OCI-LY1 (cell line): ENCODE measurements around the gene MCU.

Experiments
- H2AFZ ChIP-seq: fragments of 200-600 bp; sonication (generic), shearing (Covaris generic); 2 replicates; pipeline ENCODE4 v1.6.0; 2014; ENCODE audit warnings: antibody characterized with exemption, mild to moderate bottlenecking, low read length
- H3F3A ChIP-seq: fragments of 200-600 bp; sonication (generic), shearing (Covaris generic); 2 replicates; pipeline ENCODE4 v1.6.0; 2014; ENCODE audit warnings: mild to moderate bottlenecking, antibody characterized with exemption, low read length, moderate library complexity; ENCODE audit not compliant: insufficient read depth
- H3K27ac ChIP-seq: fragments of 200-600 bp; sonication (generic); 2 replicates; pipeline ENCODE4 v1.5.1; 2014; ENCODE audit warnings: low read length, mixed run types, mild to moderate bottlenecking, low read depth; ENCODE audit not compliant: poor library complexity, severe bottlenecking
- H3K27me3 ChIP-seq: fragments of 200-600 bp; sonication (generic); 2 replicates; pipeline ENCODE4 v1.6.0; 2014; ENCODE audit warnings: antibody characterized with exemption, mild to moderate bottlenecking, low read length, moderate library complexity; ENCODE audit not compliant: insufficient read depth
- H3K36me3 ChIP-seq: fragments of 200-600 bp; sonication (generic); 2 replicates; pipeline ENCODE4 v1.6.1; 2014; ENCODE audit warnings: mild to moderate bottlenecking, antibody characterized with exemption, low read length, moderate library complexity, mixed read lengths; ENCODE audit not compliant: insufficient read depth
- H3K4me1 ChIP-seq: fragments of 200-600 bp; sonication (generic); 2 replicates; pipeline ENCODE4 v1.5.1; 2014; ENCODE audit warnings: mild to moderate bottlenecking, low read length, moderate library complexity; ENCODE audit not compliant: insufficient read depth, severe bottlenecking
- H3K4me2 ChIP-seq: fragments of 200-600 bp; sonication (generic), shearing (Covaris generic); 2 replicates; pipeline ENCODE4 v1.6.1; 2014; ENCODE audit warnings: low read length
- H3K4me3 ChIP-seq: fragments of 200-600 bp; sonication (generic); 2 replicates; pipeline ENCODE4 v1.5.1; 2014; ENCODE audit warnings: low read length, low read depth, mild to moderate bottlenecking, mixed read lengths; ENCODE audit not compliant: poor library complexity, severe bottlenecking
- H3K79me2 ChIP-seq: fragments of 200-600 bp; shearing (Covaris generic); 2 replicates; pipeline ENCODE4 v1.6.1; 2016; ENCODE audit warnings: mixed run types, low read length, mixed read lengths; ENCODE audit not compliant: insufficient read depth
- H3K9ac ChIP-seq: fragments of 200-600 bp; sonication (generic), shearing (Covaris generic); 2 replicates; pipeline ENCODE4 v1.6.1; 2014; ENCODE audit warnings: mild to moderate bottlenecking, low read length, mixed read lengths
- H3K9me2 ChIP-seq: fragments of 200-600 bp; sonication (generic), shearing (Covaris generic); 2 replicates; pipeline ENCODE4 v1.6.1; 2014; ENCODE audit warnings: low read depth, mild to moderate bottlenecking, low read length, mixed read lengths
- H3K9me3 ChIP-seq: fragments of 200-600 bp; shearing (Covaris generic); 2 replicates; pipeline ENCODE4 v1.6.1; 2014; ENCODE audit warnings: low read length, mixed read lengths
- H4K20me1 ChIP-seq: fragments of 200-600 bp; sonication (generic), shearing (Covaris generic); 2 replicates; pipeline ENCODE4 v1.6.0; 2016; ENCODE audit warnings: mild to moderate bottlenecking, low read length; ENCODE audit not compliant: insufficient read depth
- EZH2 ChIP-seq: fragments of 200-600 bp; sonication (generic), shearing (Covaris generic); IDR thresholded peaks from 2 replicates; pipeline ENCODE4 v1.8.0; 2017; ENCODE audit warnings: borderline replicate concordance, mixed run types, mild to moderate bottlenecking, antibody characterized with exemption, low read length, moderate library complexity, mixed read lengths
- TF ChIP-seq, protein P1 (sequence below): fragments of 200-600 bp; sonication (generic), shearing (Covaris generic); IDR thresholded peaks from 2 replicates; pipeline ENCODE4 v1.5.1; 2017; ENCODE audit warnings: mild to moderate bottlenecking, antibody characterized with exemption, low read length, moderate library complexity, mixed read lengths

The MCU gene

DNA sequence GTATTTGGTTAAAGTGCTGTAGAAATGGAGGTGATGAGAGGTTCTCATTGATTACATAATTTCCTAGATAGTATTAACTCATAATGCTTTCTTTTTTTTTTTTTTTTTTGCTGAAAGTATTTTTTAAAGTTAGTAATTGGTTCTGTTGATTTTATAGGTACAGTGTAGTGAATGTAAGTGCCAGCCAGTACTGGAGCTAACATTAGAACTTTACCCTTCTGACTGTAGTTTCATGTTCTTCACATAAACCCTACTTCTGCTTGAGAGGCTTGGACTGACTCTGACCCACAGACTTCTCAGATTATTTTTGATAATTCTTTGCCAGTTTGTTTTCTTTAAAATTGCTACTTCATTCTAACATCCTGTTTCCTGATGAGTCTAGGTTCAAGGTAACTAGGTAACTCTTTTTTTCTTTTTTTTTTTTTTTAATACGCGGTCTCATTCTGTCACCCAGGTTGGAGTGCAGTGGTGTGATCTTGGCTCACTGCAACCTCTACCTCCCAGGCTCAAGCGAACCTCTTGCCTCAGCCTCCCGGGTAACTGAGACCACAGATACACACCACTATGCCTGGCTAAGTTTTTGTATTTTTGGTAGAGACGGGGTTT lies 109.4 kb downstream of the MCU start:
- Histone ChIP-seq H3K9me3 (no peaks in the 10 kb centered on the region), H3K4me1 (no peaks in the 10 kb centered on the region), H3K4me2 (no peak overlapping the region), H3K27me3 (no peaks in the 10 kb centered on the region), H3F3A (no peaks in the 10 kb centered on the region), H3K27ac (no peak overlapping the region), H3K79me2 (no peaks in the 10 kb centered on the region), H3K9ac (no peak overlapping the region), H3K4me3 (no peak overlapping the region), H2AFZ (no peak overlapping the region), H3K9me2 (no peaks in the 10 kb centered on the region), H3K36me3 (no peaks in the 10 kb centered on the region), H4K20me1 (no peaks in the 10 kb centered on the region)
- TF ChIP-seq EZH2 = no peak
- TF ChIP-seq, protein P1, sequence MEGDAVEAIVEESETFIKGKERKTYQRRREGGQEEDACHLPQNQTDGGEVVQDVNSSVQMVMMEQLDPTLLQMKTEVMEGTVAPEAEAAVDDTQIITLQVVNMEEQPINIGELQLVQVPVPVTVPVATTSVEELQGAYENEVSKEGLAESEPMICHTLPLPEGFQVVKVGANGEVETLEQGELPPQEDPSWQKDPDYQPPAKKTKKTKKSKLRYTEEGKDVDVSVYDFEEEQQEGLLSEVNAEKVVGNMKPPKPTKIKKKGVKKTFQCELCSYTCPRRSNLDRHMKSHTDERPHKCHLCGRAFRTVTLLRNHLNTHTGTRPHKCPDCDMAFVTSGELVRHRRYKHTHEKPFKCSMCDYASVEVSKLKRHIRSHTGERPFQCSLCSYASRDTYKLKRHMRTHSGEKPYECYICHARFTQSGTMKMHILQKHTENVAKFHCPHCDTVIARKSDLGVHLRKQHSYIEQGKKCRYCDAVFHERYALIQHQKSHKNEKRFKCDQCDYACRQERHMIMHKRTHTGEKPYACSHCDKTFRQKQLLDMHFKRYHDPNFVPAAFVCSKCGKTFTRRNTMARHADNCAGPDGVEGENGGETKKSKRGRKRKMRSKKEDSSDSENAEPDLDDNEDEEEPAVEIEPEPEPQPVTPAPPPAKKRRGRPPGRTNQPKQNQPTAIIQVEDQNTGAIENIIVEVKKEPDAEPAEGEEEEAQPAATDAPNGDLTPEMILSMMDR = no peak

DNA sequence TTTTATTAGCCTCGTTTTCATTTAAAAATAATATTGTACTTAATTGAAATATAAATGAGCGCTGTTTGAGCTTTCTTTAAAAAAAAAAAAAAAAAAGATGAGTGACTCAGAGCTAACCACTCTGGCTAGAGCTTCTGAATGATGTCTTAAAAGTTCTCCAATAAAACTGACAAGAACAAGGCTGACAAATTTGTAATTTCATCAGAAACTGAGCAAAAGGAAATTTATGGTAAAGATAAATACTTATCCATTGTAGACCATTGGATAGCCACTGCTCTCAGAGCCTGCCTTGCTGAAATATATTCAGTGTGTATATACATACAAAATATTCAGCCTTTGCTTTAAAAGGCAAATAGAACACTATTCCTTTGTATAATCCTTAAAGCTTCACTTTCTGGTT lies 110.4 kb downstream of the MCU start:
- H4K20me1 ChIP-seq = no peaks in the 10 kb centered on the region
- no peaks in the 10 kb centered on the region for H3K79me2 ChIP-seq
- no peaks in the 10 kb centered on the region for H3K9me2 ChIP-seq
- H3K36me3 ChIP-seq = no peaks in the 10 kb centered on the region
- H3K27ac ChIP-seq = no peak overlapping the region
- H3K4me3 ChIP-seq = no peak overlapping the region
- no peaks in the 10 kb centered on the region for H3K9me3 ChIP-seq
- no peak overlapping the region for H3K4me2 ChIP-seq
- no peaks in the 10 kb centered on the region for H3K4me1 ChIP-seq
- no peak overlapping the region for H2AFZ ChIP-seq
- TF ChIP-seq, protein P1 = no peak
- no peak for TF ChIP-seq EZH2
- no peak overlapping the region for H3K9ac ChIP-seq
- no peaks in the 10 kb centered on the region for H3K27me3 ChIP-seq
- no peaks in the 10 kb centered on the region for H3F3A ChIP-seq

DNA sequence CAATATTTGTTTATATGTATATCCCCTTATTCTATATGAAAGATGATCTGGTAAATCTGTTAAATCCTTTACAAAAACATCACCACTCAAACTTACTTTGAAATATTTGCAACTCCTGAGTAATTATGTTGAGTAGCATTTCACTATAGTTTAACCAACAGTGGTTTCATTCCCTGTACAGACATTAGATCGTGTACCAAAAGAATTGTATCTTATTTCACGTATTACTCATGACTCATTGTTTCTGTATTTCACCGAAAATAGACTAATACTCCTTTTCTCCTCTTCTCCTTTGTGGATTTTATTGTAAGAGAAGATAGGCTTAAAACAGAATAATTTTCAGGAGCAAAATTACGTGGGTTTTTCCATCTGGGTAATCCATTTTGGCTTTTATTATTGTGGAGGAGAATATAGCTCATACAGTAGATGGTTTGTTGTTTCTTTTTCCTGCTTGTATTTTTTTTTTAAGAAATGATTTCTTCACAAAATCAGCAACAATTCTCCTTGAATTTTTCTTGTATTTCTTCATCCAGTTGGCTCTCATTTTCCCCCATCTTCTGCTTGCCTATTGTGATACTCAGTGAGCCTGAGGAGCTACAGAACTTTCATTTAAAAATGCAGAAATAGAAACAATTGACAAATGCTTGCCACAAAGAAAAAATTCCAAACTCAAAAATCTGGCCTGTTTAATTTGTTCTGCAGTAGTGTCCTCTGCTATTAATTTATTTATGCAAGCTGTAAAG lies 111.0 kb downstream of the MCU start:
- Histone ChIP-seq H3K4me2 (no peak overlapping the region), H3K36me3 (no peaks in the 10 kb centered on the region), H3K79me2 (no peaks in the 10 kb centered on the region), H3K9me2 (no peaks in the 10 kb centered on the region), H3K27ac (no peak overlapping the region), H3K9me3 (no peaks in the 10 kb centered on the region), H3F3A (no peaks in the 10 kb centered on the region), H4K20me1 (no peaks in the 10 kb centered on the region), H3K9ac (no peak overlapping the region), H3K4me3 (no peak overlapping the region), H3K4me1 (no peaks in the 10 kb centered on the region), H2AFZ (no peak overlapping the region), H3K27me3 (no peaks in the 10 kb centered on the region)
- TF ChIP-seq, protein P1 = no peak
